Erythroblast (primary cell): ENCODE measurements around the gene SMU1.
"Not testable (repeated sequence)": the region's sequence is repeated elsewhere in the genome, so short reads cannot be mapped to it uniquely, and the experiment has no call there.

ENCODE experiments used
- DNase-seq, 2 experiments: peaks; one replicate each; lab custom pipeline; 2025; lab: John Stamatoyannopoulos, UW
- GATA1 ChIP-seq: IDR thresholded peaks from 2 replicates; pipeline ENCODE4 v1.6.1; 2011; ENCODE audit warnings: low read depth, mild to moderate bottlenecking, control low read depth, low read length, moderate library complexity
- POLR2A ChIP-seq: IDR thresholded peaks from 2 replicates; pipeline ENCODE4 v1.6.1; 2011; ENCODE audit warnings: mild to moderate bottlenecking, low read length

SMU1 gene

GRCh38 chr9:33024966-33025571 lies 51.4 kb downstream of the SMU1 start, which contains the start of gene DNAJA1:
Gene DNAJA1, plus strand, starts transcription at chr9:33025273. Its CDS starts 1,212 bp downstream, at chr9:33026485.
- TF ChIP-seq GATA1 (no peak), POLR2A (peak; percentile 99)
- DNase-seq, result peak; percentile 96 to 98

GRCh38 chr9:33024126-33024965 lies 52.1 kb downstream of the SMU1 start:
- peak; percentile 75 for DNase-seq
- TF ChIP-seq GATA1, result no peak
- no peak for TF ChIP-seq POLR2A

GRCh38 chr9:33023661-33024060 lies 52.8 kb downstream of the SMU1 start:
- no peak for TF ChIP-seq POLR2A
- TF ChIP-seq GATA1, result no peak
- no peak for DNase-seq

GRCh38 chr9:33022755-33023154 lies 53.7 kb downstream of the SMU1 start:
- DNase-seq, result no peak
- no peak for TF ChIP-seq GATA1
- no peak for TF ChIP-seq POLR2A

GRCh38 chr9:33022303-33022702 lies 54.2 kb downstream of the SMU1 start:
- peak in 1 of 2 experiments; percentile 29 for DNase-seq
- TF ChIP-seq POLR2A, result no peak

GRCh38 chr9:33019797-33020196 lies 56.7 kb downstream of the SMU1 start:
- no peak for DNase-seq
- TF ChIP-seq POLR2A (no peak), GATA1 (no peak)

- TF ChIP-seq GATA1 (no peak), POLR2A (no peak)
- DNase-seq, result no peak
Measured at GRCh38 chr9:33017283-33018041, 59.0 kb downstream of the SMU1 start.

- TF ChIP-seq GATA1 (no peak), POLR2A (no peak)
Measured at GRCh38 chr9:33014665-33015014, 61.8 kb downstream of the SMU1 start.

GRCh38 chr9:33013962-33014664 lies 62.4 kb downstream of the SMU1 start:
- no peak for TF ChIP-seq POLR2A
- TF ChIP-seq GATA1, result no peak

More at GRCh38 chr9:33014665-33015014, 61.8 kb downstream of the SMU1 start:
- DNase-seq, result no peak

GRCh38 chr9:33012328-33013069 lies 64.0 kb downstream of the SMU1 start:
- DNase-seq, result no peak
- TF ChIP-seq GATA1 (no peak), POLR2A (no peak)

More at GRCh38 chr9:33013962-33014664, 62.4 kb downstream of the SMU1 start:
- DNase-seq, result no peak

GRCh38 chr9:33011831-33012230 lies 64.6 kb downstream of the SMU1 start:
- no peak for TF ChIP-seq POLR2A
- no peak for TF ChIP-seq GATA1
- DNase-seq, result no peak

GRCh38 chr9:33007755-33008154 lies 68.7 kb downstream of the SMU1 start:
- no peak for DNase-seq
- TF ChIP-seq POLR2A, result no peak
- no peak for TF ChIP-seq GATA1

- DNase-seq, result not testable (repeated sequence)
Measured at GRCh38 chr9:33005335-33005734, 71.1 kb downstream of the SMU1 start.

GRCh38 chr9:33000682-33001055 lies 75.8 kb downstream of the SMU1 start:
- peak; percentile 54 to 62 for DNase-seq
